Hepatocyte (in vitro differentiated cells): Measurements from ENCODE around the gene SIGLEC11. TPM values are rescaled to one million over a fixed set of nuclear protein-coding genes. Genes with fewer than 3 reads are reported as not detected.

Experiments
- DNase-seq: peaks from one replicate; pipeline ENCODE4 v3.0.0-alpha.2; 2016; ENCODE audit warnings: low spot score
- H2AFZ ChIP-seq: fragments of 200-600 bp; sonication (generic); 2 replicates; pipeline ENCODE4 v1.6.0; 2016; ENCODE audit warnings: antibody characterized with exemption, mild to moderate bottlenecking
- H3K27ac ChIP-seq: fragments of 200-600 bp; sonication (generic); 2 replicates; pipeline ENCODE4 v1.5.1; 2016; ENCODE audit warnings: mild to moderate bottlenecking
- H3K27me3 ChIP-seq: fragments of 200-600 bp; sonication (generic); 2 replicates; pipeline ENCODE4 v1.6.1; 2016
- H3K36me3 ChIP-seq: fragments of 200-600 bp; sonication (generic); replicated peaks from 2 replicates; pipeline ENCODE4 v1.5.1; 2016; ENCODE audit warnings: low read depth; ENCODE audit not compliant: insufficient read depth
- H3K4me1 ChIP-seq: fragments of 200-600 bp; sonication (generic); 2 replicates; pipeline ENCODE4 v1.5.1; 2016; ENCODE audit warnings: mild to moderate bottlenecking, moderate library complexity; ENCODE audit not compliant: insufficient read depth
- H3K4me2 ChIP-seq: fragments of 200-600 bp; sonication (generic); 2 replicates; pipeline ENCODE4 v1.6.0; 2016
- H3K4me3 ChIP-seq: fragments of 200-600 bp; sonication (generic); 2 replicates; pipeline ENCODE4 v1.5.1; 2016; ENCODE audit warnings: mild to moderate bottlenecking
- H3K79me2 ChIP-seq: fragments of 200-600 bp; sonication (generic); 2 replicates; pipeline ENCODE4 v1.6.0; 2017; ENCODE audit warnings: mild to moderate bottlenecking
- H3K9me2 ChIP-seq: fragments of 200-600 bp; sonication (generic); replicated peaks from 2 replicates; pipeline ENCODE4 v1.6.0; 2017; ENCODE audit warnings: mild to moderate bottlenecking; ENCODE audit not compliant: insufficient read depth
- H3K9me3 ChIP-seq: fragments of 200-600 bp; sonication (generic); 2 replicates; pipeline ENCODE4 v1.5.1; 2016; ENCODE audit warnings: low read depth, mild to moderate bottlenecking
- H4K20me1 ChIP-seq: fragments of 200-600 bp; sonication (generic); 2 replicates; pipeline ENCODE4 v1.6.0; 2016; ENCODE audit warnings: mild to moderate bottlenecking; ENCODE audit not compliant: insufficient read depth, poor library complexity, severe bottlenecking
- CTCF ChIP-seq: fragments of 200-600 bp; sonication (generic); IDR thresholded peaks from 2 replicates; pipeline ENCODE4 v1.5.1; 2016; ENCODE audit warnings: antibody characterized with exemption, mild to moderate bottlenecking; ENCODE audit not compliant: poor library complexity
- EZH2 ChIP-seq: fragments of 200-600 bp; sonication (generic); IDR thresholded peaks from 2 replicates; pipeline ENCODE4 v1.6.1; 2016; ENCODE audit warnings: antibody characterized with exemption, mild to moderate bottlenecking, borderline replicate concordance
- EZH2phosphoT487 ChIP-seq: fragments of 200-600 bp; sonication (generic); IDR thresholded peaks from one replicate; pipeline ENCODE4 v1.6.1; 2018; ENCODE audit warnings: antibody characterized with exemption, mild to moderate bottlenecking, low read depth, moderate library complexity; ENCODE audit not compliant: unreplicated experiment, severe bottlenecking
- WGBS: methylation state at CpG from one replicate; pipeline ENCODE4 v1.1.6; 2016; ENCODE audit warnings: low lambda C conversion rate; ENCODE audit errors: missing lambda C conversion rate; 5-methylcytosine and 5-hydroxymethylcytosine counted together
- polyA plus RNA-seq: library from polyadenylated mRNA; unstranded; fragments of >200 nt; fragmentation: Nextera tagmentation; extraction: Ambion mirVana; gene quantifications from 2 replicates; pipeline ENCODE4 v1.2.1, GENCODE V29; 2016
- total RNA-seq: library from RNA; depleted of rRNA; stranded (reverse); fragments of >200 nt; gene quantifications from 2 replicates; pipeline ENCODE4 v1.2.3, GENCODE V29; 2014

SIGLEC11 gene
- total and polyA plus RNA-seq, 2 experiments from 2014 or later: 6.0 to 15.8 TPM

GRCh38 chr19:50003810-50004419 lies 42.9 kb upstream of the SIGLEC11 start:
- H3K36me3 ChIP-seq: no peaks in the 10 kb centered on the region
- H2AFZ ChIP-seq: no peak overlapping the region
- WGBS: 94% methylated on average over 11 of the region's 11 CpGs
- peak; percentile 40 for DNase-seq
- H3K4me2 ChIP-seq: no peak overlapping the region
- no peaks in the 10 kb centered on the region for H3K79me2 ChIP-seq
- no peaks in the 10 kb centered on the region for H3K9me2 ChIP-seq
- H4K20me1 ChIP-seq: no peaks in the 10 kb centered on the region
- peak overlapping the region; percentile 23 for H3K27ac ChIP-seq
- H3K27me3 ChIP-seq: no peaks in the 10 kb centered on the region
- H3K4me1 ChIP-seq: no peaks in the 10 kb centered on the region
- H3K4me3 ChIP-seq: no peak overlapping the region
- no peaks in the 10 kb centered on the region for H3K9me3 ChIP-seq
- TF ChIP-seq CTCF: no peak
- TF ChIP-seq EZH2: no peak
- no peak for TF ChIP-seq EZH2phosphoT487

DNA sequence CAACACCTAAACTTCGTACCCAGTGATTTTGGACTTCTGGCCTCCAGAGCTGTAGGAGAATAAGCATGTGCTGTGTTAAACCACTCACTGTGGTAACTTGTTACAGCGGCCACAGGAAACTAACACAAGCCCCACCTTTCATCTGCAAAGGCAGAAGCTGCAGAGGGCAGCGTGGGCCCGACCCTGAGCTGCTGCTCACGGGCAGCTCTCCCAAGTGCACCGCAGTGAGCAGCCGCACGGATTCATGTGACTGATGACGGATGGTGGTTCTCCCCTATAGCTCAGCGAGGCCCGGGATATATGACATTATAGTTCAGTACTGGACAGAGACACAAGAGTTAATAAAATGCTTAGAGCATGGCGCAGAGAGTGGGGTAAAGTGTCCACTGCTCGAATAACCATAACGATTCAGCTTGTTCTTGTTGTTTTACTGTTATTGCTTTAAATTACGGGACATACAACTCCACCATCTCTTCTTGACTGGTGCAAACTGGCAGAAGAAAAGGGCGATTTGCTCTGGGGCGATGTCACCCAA lies 42.3 kb upstream of the SIGLEC11 start:
- no peak for DNase-seq
- Histone ChIP-seq H3K27ac (no peak overlapping the region), H3K4me3 (no peak overlapping the region), H3K27me3 (no peaks in the 10 kb centered on the region), H3K4me1 (no peaks in the 10 kb centered on the region), H3K9me3 (no peaks in the 10 kb centered on the region), H2AFZ (no peak overlapping the region), H3K4me2 (no peak overlapping the region), H3K9me2 (no peaks in the 10 kb centered on the region), H3K79me2 (no peaks in the 10 kb centered on the region), H3K36me3 (no peaks in the 10 kb centered on the region), H4K20me1 (no peaks in the 10 kb centered on the region)
- WGBS: 94% methylated on average over 17 of the region's 17 CpGs
- no peak for TF ChIP-seq EZH2phosphoT487
- TF ChIP-seq EZH2: no peak
- no peak for TF ChIP-seq CTCF

DNA sequence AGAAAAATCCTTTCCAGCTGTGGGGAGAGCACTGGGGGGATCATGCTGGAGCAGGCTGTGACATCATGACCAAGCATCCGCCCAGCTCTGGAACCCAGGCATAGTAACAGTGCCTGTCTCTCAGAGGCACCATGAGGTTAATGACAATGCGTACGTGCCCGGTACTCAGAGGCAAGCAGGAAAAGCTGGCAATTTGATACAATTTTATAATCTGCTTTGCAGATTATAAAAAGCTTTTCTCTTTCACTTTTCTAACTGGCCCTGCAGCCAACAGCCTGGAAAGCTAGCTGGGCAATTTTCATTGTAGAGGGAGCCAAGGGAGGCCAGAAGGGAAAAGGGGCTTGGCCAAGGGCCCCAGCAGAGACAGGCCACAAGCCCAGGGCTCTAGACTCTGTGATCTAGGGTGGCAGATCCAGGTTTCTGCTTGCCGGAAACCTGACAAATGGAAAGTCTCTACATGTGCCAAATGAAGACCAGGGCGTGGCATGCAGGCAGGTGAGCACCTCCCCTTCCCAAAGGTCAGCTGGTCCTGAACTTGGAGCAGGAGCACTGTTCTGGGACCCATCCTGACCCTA lies 41.5 kb upstream of the SIGLEC11 start:
- Histone ChIP-seq H3K4me1 (no peaks in the 10 kb centered on the region), H2AFZ (no peak overlapping the region), H3K79me2 (no peaks in the 10 kb centered on the region), H3K4me2 (no peak overlapping the region), H3K9me3 (no peaks in the 10 kb centered on the region), H3K9me2 (no peaks in the 10 kb centered on the region), H3K36me3 (no peaks in the 10 kb centered on the region), H4K20me1 (no peaks in the 10 kb centered on the region), H3K27me3 (no peaks in the 10 kb centered on the region), H3K4me3 (no peak overlapping the region), H3K27ac (no peak overlapping the region)
- no peak for TF ChIP-seq EZH2
- TF ChIP-seq CTCF: no peak
- no peak for TF ChIP-seq EZH2phosphoT487
- DNase-seq: no peak
- WGBS: 95% methylated on average over 6 of the region's 6 CpGs
